ENCODE data around the gene GLCE. TPM values are rescaled to one million over a fixed set of nuclear protein-coding genes. Genes with fewer than 3 reads are reported as not detected.

Gene GLCE
- total and polyA plus RNA-seq, 4 donors, result 6.8 to 26.3 (median 13.7) TPM

- no peak for TF ChIP-seq ATF3 (IDR thresholded peaks at IDR 0.05)
- no peak for TF ChIP-seq HNF4G (IDR thresholded peaks at IDR 0.05)
- no peak for TF ChIP-seq GABPA (IDR thresholded peaks at IDR 0.05 in 1 of 2, conservative IDR thresholded peaks at IDR 0.05 in 1 of 2)
Measured at GRCh38 chr15:69117431-69117871, 43.0 kb upstream of the GLCE start (continued).

- H3K4me1 ChIP-seq (ENCODE audit: control insufficient read depth in 4 of 4, insufficient read depth in 4 of 4, low read length in 3 of 4), result no peaks in the 10 kb centered on the region
- no peak overlapping the region for H3K27ac ChIP-seq (ENCODE audit: low read depth in 1 of 2, low read length in 2 of 2)
- 68% methylated on average over 4 of the region's 4 CpGs for WGBS
- no peaks in the 10 kb centered on the region for H3K27me3 ChIP-seq (ENCODE audit: control insufficient read depth in 4 of 4, insufficient read depth in 4 of 4, low read length in 3 of 4)
- DNase-seq (ENCODE audit: low spot score), result no peak
- no peaks in the 10 kb centered on the region for H3K36me3 ChIP-seq (ENCODE audit: control insufficient read depth in 4 of 4, insufficient read depth in 3 of 4, low read depth in 1 of 4, low read length in 3 of 4)
- no peaks in the 10 kb centered on the region for H3K9me3 ChIP-seq (ENCODE audit: control insufficient read depth in 4 of 4, low read length in 3 of 4)
- no peak for TF ChIP-seq MAX (IDR thresholded peaks at IDR 0.05)
- no peak for TF ChIP-seq ZBTB33 (IDR thresholded peaks at IDR 0.05)
- TF ChIP-seq EGR1 (IDR thresholded peaks at IDR 0.05; ENCODE audit: low read depth in 2 of 2), result no peak
- no peak for TF ChIP-seq ATF3 (IDR thresholded peaks at IDR 0.05)
- no peak overlapping the region for H3K4me3 ChIP-seq (ENCODE audit: low read depth in 1 of 3, low read length in 3 of 3)
- H3K9ac ChIP-seq (ENCODE audit: low read depth in 1 of 2, low read length in 2 of 2), result no peak overlapping the region
Measured at GRCh38 chr15:69118089-69118488, 42.3 kb upstream of the GLCE start.

- Histone ChIP-seq H3K27ac (ENCODE audit: low read depth in 1 of 2, low read length in 2 of 2) (no peak overlapping the region), H3K9ac (ENCODE audit: low read depth in 1 of 2, low read length in 2 of 2) (no peak overlapping the region)
- 77% methylated on average over 2 of the region's 2 CpGs for WGBS
Measured at GRCh38 chr15:69119001-69119400, 41.4 kb upstream of the GLCE start.

More at GRCh38 chr15:69119001-69119400, 41.4 kb upstream of the GLCE start:
- Histone ChIP-seq H3K4me3 (ENCODE audit: low read depth in 1 of 3, low read length in 3 of 3) (no peak overlapping the region), H3K4me1 (ENCODE audit: control insufficient read depth in 4 of 4, insufficient read depth in 4 of 4, low read length in 3 of 4) (no peaks in the 10 kb centered on the region), H3K9me3 (ENCODE audit: control insufficient read depth in 4 of 4, low read length in 3 of 4) (no peaks in the 10 kb centered on the region), H3K36me3 (ENCODE audit: control insufficient read depth in 4 of 4, insufficient read depth in 3 of 4, low read depth in 1 of 4, low read length in 3 of 4) (no peaks in the 10 kb centered on the region), H3K27me3 (ENCODE audit: control insufficient read depth in 4 of 4, insufficient read depth in 4 of 4, low read length in 3 of 4) (no peaks in the 10 kb centered on the region)
- TF ChIP-seq CTCF (IDR thresholded peaks at IDR 0.05; ENCODE audit: low read depth, low read length, missing input control) (no peak), ATF3 (IDR thresholded peaks at IDR 0.05) (no peak), MAX (IDR thresholded peaks at IDR 0.05) (no peak), RXRA (IDR thresholded peaks at IDR 0.05) (no peak), ZBTB33 (IDR thresholded peaks at IDR 0.05) (no peak), REST (IDR thresholded peaks at IDR 0.05) (no peak), EGR1 (IDR thresholded peaks at IDR 0.05; ENCODE audit: low read depth in 2 of 2) (no peak), SP1 (IDR thresholded peaks at IDR 0.05) (no peak), FOXA1 (IDR thresholded peaks at IDR 0.05) (no peak), HNF4G (IDR thresholded peaks at IDR 0.05) (no peak), GABPA (IDR thresholded peaks at IDR 0.05 in 1 of 2, conservative IDR thresholded peaks at IDR 0.05 in 1 of 2) (no peak), JUND (IDR thresholded peaks at IDR 0.05) (no peak), YY1 (IDR thresholded peaks at IDR 0.05) (no peak), TAF1 (conservative IDR thresholded peaks at IDR 0.05) (no peak), NR2F2 (IDR thresholded peaks at IDR 0.05) (no peak), HNF4A (conservative IDR thresholded peaks at IDR 0.05) (no peak), FOXA2 (IDR thresholded peaks at IDR 0.05) (no peak), RAD21 (IDR thresholded peaks at IDR 0.05) (no peak)
- DNase-seq (ENCODE audit: low spot score), result no peak

All from liver (tissue), 9 donors.